Activated B cell treated with CpG ODN at 0.5 μM for 24 hours (primary cell): ENCODE data around the gene FGF2. TPM values are rescaled to one million over a fixed set of nuclear protein-coding genes. Genes with fewer than 3 reads are reported as not detected.

Source experiments
- ATAC-seq: fragments of 200-7000 bp; cut with Tn5 transposase; one replicate; pipeline ENCODE4 v1.10.0; 2021; ENCODE audit warnings: low read depth, mild to moderate bottlenecking, moderate library complexity
- CTCF ChIA-PET: fragments of 350-600 bp; sonication (Branson Sonifier 250); formaldehyde crosslinking; loops from one replicate; lab custom pipeline; 2021; ENCODE audit warnings: antibody characterized with exemption; lab: Charles Lee
- POLR2A ChIA-PET: fragments of 350-600 bp; sonication (Branson Sonifier 250); formaldehyde crosslinking; loops from one replicate; lab custom pipeline; 2021; ENCODE audit warnings: antibody characterized with exemption; lab: Charles Lee
- DNase-seq: peaks from one replicate; pipeline ENCODE4 v3.0.0; 2022
- H3K27ac Mint-ChIP-seq: one replicate; pipeline ENCODE4 v1.8.0; 2020; ENCODE audit warnings: mixed read lengths
- H3K27me3 Mint-ChIP-seq: one replicate; pipeline ENCODE4 v1.8.0; 2021; ENCODE audit warnings: mixed read lengths
- H3K36me3 Mint-ChIP-seq: one replicate; pipeline ENCODE4 v1.8.0; 2021; ENCODE audit warnings: low read depth, mixed read lengths
- H3K4me1 Mint-ChIP-seq: one replicate; pipeline ENCODE4 v1.8.0; 2021; ENCODE audit warnings: mixed read lengths
- H3K4me3 Mint-ChIP-seq: one replicate; pipeline ENCODE4 v1.8.0; 2020; ENCODE audit warnings: mild to moderate bottlenecking, mixed read lengths
- H3K9me3 Mint-ChIP-seq: one replicate; pipeline ENCODE4 v1.8.0; 2020; ENCODE audit warnings: mixed read lengths
- CTCF ChIP-seq: fragments of 200-600 bp; IDR thresholded peaks from one replicate; pipeline ENCODE4 v1.8.0; 2022; ENCODE audit warnings: antibody characterized with exemption, mild to moderate bottlenecking
- intact Hi-C: fragments of 100-400 bp; cut with micrococcal nuclease; formaldehyde crosslinking; loops from one replicate; pipeline ENCODE4 v1.15.1; 2024
- total RNA-seq: library from RNA; stranded (reverse); gene quantifications from 2 replicates; pipeline ENCODE4 v1.2.3, GENCODE V29; 2022

The FGF2 gene
- total RNA-seq, 1 donor from 2014 or later = 0.29 TPM

GRCh38 chr4:122890147-122890795 lies 63.6 kb downstream of the FGF2 start:
- Mint-ChIP-seq H3K4me3 (no peak overlapping the region), H3K27ac (no peak overlapping the region), H3K4me1 (peaks cover 3% of the 10 kb centered on the region), H3K36me3 (no peaks in the 10 kb centered on the region), H3K27me3 (no peaks in the 10 kb centered on the region), H3K9me3 (no peaks in the 10 kb centered on the region)
- DNase-seq (no peak), ATAC-seq (no peak)
- ChIA-PET POLR2A (no interaction called here), CTCF (no interaction called here)
- intact Hi-C loops = no loop called here
- no peak for TF ChIP-seq CTCF

- H3K4me1 Mint-ChIP-seq = peaks cover 3% of the 10 kb centered on the region
- no peaks in the 10 kb centered on the region for H3K36me3 Mint-ChIP-seq
- H3K9me3 Mint-ChIP-seq = no peaks in the 10 kb centered on the region
- DNase-seq = no peak
- H3K27me3 Mint-ChIP-seq = no peaks in the 10 kb centered on the region
- intact Hi-C loops = no loop called here
- POLR2A ChIA-PET = no interaction called here
- no peak for ATAC-seq
- H3K4me3 Mint-ChIP-seq = no peak overlapping the region
- CTCF ChIA-PET = no interaction called here
- no peak for TF ChIP-seq CTCF
- H3K27ac Mint-ChIP-seq = no peak overlapping the region
These were observed 68.2 kb downstream of the FGF2 start for GRCh38 chr4:122894827-122895226.

GRCh38 chr4:122895336-122895995 lies 68.8 kb downstream of the FGF2 start:
- TF ChIP-seq CTCF = no peak
- ChIA-PET POLR2A (no interaction called here), CTCF (no interaction called here)
- Mint-ChIP-seq H3K36me3 (no peaks in the 10 kb centered on the region), H3K4me1 (no peaks in the 10 kb centered on the region), H3K27me3 (no peaks in the 10 kb centered on the region), H3K4me3 (no peak overlapping the region), H3K27ac (no peak overlapping the region), H3K9me3 (no peaks in the 10 kb centered on the region)
- ATAC-seq (no peak), DNase-seq (no peak)
- intact Hi-C loops = no loop called here

- Mint-ChIP-seq H3K36me3 (no peaks in the 10 kb centered on the region), H3K27ac (no peak overlapping the region), H3K4me3 (no peak overlapping the region), H3K9me3 (no peaks in the 10 kb centered on the region), H3K27me3 (no peaks in the 10 kb centered on the region), H3K4me1 (no peaks in the 10 kb centered on the region)
- DNase-seq (no peak), ATAC-seq (no peak)
- no peak for TF ChIP-seq CTCF
- CTCF ChIA-PET = no interaction called here
- POLR2A ChIA-PET = no interaction called here
- intact Hi-C loops = no loop called here
These were observed 69.6 kb downstream of the FGF2 start for GRCh38 chr4:122896270-122896669.

- no peak overlapping the region for H3K4me3 Mint-ChIP-seq
- no peak overlapping the region for H3K27ac Mint-ChIP-seq
- H3K4me1 Mint-ChIP-seq = no peaks in the 10 kb centered on the region
- ChIA-PET POLR2A (no interaction called here), CTCF (interaction anchor here (0.6 kb wide), 1 partner anchor 173 kb away, joined by 3 read pairs; no protein-coding TSS in a partner anchor)
- intact Hi-C loops = no loop called here
- DNase-seq (no peak), ATAC-seq (no peak)
- no peaks in the 10 kb centered on the region for H3K9me3 Mint-ChIP-seq
- TF ChIP-seq CTCF = no peak
- H3K36me3 Mint-ChIP-seq = no peaks in the 10 kb centered on the region
- no peaks in the 10 kb centered on the region for H3K27me3 Mint-ChIP-seq
These were observed 71.9 kb downstream of the FGF2 start for GRCh38 chr4:122898370-122899150.
